ENCODE measurements around the gene CEMIP. TPM values are rescaled to one million over a fixed set of nuclear protein-coding genes. Genes with fewer than 3 reads are reported as not detected.

Gene CEMIP
- total and polyA plus RNA-seq, 2 experiments from 2014 or later, result 0.27 to 2.1 TPM

DNA sequence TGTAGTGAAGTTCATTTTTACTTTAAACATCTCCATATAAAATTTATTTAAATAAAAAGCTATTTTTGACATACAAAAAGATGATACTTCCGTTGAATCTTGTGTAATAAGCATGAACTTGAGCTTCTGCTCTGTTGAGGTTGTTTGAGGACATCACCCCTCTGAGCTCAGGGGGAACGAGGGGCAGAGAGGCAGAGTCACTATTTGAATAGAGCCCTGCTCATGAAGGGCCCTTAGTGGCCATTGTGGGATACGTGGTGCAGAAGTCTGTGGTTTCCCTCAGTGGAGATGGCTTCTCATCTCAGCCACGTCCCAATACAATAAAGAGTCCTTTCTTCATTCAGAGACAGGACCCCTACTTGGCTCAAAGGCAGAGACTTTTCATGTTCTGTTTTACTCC, 10.6 kb downstream of the CEMIP start:
- TF ChIP-seq STAT1 (IDR thresholded peaks at IDR 0.05; ENCODE audit: unreplicated experiment) (no peak), JUNB (IDR thresholded peaks at IDR 0.05; ENCODE audit: unreplicated experiment) (no peak), CREB1 (CRISPR knock-in tag; IDR thresholded peaks at IDR 0.05; ENCODE audit: low read depth) (no peak), NANOG (IDR thresholded peaks at IDR 0.05; ENCODE audit: borderline replicate concordance) (no peak), ZNF114 (CRISPR knock-in tag; IDR thresholded peaks at IDR 0.05) (no peak), ZNF331 (CRISPR knock-in tag; IDR thresholded peaks at IDR 0.05; ENCODE audit: low read depth) (no peak)
- TF ChIP-seq, protein P1, sequence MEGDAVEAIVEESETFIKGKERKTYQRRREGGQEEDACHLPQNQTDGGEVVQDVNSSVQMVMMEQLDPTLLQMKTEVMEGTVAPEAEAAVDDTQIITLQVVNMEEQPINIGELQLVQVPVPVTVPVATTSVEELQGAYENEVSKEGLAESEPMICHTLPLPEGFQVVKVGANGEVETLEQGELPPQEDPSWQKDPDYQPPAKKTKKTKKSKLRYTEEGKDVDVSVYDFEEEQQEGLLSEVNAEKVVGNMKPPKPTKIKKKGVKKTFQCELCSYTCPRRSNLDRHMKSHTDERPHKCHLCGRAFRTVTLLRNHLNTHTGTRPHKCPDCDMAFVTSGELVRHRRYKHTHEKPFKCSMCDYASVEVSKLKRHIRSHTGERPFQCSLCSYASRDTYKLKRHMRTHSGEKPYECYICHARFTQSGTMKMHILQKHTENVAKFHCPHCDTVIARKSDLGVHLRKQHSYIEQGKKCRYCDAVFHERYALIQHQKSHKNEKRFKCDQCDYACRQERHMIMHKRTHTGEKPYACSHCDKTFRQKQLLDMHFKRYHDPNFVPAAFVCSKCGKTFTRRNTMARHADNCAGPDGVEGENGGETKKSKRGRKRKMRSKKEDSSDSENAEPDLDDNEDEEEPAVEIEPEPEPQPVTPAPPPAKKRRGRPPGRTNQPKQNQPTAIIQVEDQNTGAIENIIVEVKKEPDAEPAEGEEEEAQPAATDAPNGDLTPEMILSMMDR (conservative IDR thresholded peaks at IDR 0.05; ENCODE audit: low read depth in 2 of 2), result no peak
- TF ChIP-seq, protein P2, sequence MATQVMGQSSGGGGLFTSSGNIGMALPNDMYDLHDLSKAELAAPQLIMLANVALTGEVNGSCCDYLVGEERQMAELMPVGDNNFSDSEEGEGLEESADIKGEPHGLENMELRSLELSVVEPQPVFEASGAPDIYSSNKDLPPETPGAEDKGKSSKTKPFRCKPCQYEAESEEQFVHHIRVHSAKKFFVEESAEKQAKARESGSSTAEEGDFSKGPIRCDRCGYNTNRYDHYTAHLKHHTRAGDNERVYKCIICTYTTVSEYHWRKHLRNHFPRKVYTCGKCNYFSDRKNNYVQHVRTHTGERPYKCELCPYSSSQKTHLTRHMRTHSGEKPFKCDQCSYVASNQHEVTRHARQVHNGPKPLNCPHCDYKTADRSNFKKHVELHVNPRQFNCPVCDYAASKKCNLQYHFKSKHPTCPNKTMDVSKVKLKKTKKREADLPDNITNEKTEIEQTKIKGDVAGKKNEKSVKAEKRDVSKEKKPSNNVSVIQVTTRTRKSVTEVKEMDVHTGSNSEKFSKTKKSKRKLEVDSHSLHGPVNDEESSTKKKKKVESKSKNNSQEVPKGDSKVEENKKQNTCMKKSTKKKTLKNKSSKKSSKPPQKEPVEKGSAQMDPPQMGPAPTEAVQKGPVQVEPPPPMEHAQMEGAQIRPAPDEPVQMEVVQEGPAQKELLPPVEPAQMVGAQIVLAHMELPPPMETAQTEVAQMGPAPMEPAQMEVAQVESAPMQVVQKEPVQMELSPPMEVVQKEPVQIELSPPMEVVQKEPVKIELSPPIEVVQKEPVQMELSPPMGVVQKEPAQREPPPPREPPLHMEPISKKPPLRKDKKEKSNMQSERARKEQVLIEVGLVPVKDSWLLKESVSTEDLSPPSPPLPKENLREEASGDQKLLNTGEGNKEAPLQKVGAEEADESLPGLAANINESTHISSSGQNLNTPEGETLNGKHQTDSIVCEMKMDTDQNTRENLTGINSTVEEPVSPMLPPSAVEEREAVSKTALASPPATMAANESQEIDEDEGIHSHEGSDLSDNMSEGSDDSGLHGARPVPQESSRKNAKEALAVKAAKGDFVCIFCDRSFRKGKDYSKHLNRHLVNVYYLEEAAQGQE (IDR thresholded peaks at IDR 0.05; ENCODE audit: unreplicated experiment), result no peak
- TF ChIP-seq, protein P3, sequence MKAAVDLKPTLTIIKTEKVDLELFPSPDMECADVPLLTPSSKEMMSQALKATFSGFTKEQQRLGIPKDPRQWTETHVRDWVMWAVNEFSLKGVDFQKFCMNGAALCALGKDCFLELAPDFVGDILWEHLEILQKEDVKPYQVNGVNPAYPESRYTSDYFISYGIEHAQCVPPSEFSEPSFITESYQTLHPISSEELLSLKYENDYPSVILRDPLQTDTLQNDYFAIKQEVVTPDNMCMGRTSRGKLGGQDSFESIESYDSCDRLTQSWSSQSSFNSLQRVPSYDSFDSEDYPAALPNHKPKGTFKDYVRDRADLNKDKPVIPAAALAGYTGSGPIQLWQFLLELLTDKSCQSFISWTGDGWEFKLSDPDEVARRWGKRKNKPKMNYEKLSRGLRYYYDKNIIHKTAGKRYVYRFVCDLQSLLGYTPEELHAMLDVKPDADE (IDR thresholded peaks at IDR 0.05), result no peak
- TF ChIP-seq, protein P4, sequence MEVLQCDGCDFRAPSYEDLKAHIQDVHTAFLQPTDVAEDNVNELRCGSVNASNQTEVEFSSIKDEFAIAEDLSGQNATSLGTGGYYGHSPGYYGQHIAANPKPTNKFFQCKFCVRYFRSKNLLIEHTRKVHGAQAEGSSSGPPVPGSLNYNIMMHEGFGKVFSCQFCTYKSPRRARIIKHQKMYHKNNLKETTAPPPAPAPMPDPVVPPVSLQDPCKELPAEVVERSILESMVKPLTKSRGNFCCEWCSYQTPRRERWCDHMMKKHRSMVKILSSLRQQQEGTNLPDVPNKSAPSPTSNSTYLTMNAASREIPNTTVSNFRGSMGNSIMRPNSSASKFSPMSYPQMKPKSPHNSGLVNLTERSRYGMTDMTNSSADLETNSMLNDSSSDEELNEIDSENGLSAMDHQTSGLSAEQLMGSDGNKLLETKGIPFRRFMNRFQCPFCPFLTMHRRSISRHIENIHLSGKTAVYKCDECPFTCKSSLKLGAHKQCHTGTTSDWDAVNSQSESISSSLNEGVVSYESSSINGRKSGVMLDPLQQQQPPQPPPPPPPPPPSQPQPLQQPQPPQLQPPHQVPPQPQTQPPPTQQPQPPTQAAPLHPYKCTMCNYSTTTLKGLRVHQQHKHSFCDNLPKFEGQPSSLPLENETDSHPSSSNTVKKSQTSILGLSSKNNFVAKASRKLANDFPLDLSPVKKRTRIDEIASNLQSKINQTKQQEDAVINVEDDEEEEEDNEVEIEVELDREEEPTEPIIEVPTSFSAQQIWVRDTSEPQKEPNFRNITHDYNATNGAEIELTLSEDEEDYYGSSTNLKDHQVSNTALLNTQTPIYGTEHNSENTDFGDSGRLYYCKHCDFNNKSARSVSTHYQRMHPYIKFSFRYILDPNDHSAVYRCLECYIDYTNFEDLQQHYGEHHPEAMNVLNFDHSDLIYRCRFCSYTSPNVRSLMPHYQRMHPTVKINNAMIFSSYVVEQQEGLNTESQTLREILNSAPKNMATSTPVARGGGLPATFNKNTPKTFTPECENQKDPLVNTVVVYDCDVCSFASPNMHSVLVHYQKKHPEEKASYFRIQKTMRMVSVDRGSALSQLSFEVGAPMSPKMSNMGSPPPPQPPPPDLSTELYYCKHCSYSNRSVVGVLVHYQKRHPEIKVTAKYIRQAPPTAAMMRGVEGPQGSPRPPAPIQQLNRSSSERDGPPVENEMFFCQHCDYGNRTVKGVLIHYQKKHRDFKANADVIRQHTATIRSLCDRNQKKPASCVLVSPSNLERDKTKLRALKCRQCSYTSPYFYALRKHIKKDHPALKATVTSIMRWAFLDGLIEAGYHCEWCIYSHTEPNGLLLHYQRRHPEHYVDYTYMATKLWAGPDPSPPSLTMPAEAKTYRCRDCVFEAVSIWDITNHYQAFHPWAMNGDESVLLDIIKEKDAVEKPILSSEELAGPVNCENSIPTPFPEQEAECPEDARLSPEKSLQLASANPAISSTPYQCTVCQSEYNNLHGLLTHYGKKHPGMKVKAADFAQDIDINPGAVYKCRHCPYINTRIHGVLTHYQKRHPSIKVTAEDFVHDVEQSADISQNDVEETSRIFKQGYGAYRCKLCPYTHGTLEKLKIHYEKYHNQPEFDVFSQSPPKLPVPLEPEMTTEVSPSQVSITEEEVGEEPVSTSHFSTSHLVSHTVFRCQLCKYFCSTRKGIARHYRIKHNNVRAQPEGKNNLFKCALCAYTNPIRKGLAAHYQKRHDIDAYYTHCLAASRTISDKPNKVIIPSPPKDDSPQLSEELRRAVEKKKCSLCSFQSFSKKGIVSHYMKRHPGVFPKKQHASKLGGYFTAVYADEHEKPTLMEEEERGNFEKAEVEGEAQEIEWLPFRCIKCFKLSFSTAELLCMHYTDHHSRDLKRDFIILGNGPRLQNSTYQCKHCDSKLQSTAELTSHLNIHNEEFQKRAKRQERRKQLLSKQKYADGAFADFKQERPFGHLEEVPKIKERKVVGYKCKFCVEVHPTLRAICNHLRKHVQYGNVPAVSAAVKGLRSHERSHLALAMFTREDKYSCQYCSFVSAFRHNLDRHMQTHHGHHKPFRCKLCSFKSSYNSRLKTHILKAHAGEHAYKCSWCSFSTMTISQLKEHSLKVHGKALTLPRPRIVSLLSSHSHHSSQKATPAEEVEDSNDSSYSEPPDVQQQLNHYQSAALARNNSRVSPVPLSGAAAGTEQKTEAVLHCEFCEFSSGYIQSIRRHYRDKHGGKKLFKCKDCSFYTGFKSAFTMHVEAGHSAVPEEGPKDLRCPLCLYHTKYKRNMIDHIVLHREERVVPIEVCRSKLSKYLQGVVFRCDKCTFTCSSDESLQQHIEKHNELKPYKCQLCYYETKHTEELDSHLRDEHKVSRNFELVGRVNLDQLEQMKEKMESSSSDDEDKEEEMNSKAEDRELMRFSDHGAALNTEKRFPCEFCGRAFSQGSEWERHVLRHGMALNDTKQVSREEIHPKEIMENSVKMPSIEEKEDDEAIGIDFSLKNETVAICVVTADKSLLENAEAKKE (CRISPR knock-in tag; IDR thresholded peaks at IDR 0.05), result no peak
- Histone ChIP-seq H4K20me1 (replicated peaks; ENCODE audit: insufficient read depth) (no peaks in the 10 kb centered on the region), H3K4me2 (no peak overlapping the region), H3K4me1 (ENCODE audit: insufficient read depth) (no peaks in the 10 kb centered on the region), H2AFZ (no peak overlapping the region), H3K27ac (ENCODE audit: low read depth) (no peak overlapping the region), H3K9me2 (ENCODE audit: insufficient read depth) (0 out of 2 replicates have a peak, but pooled peaks cover 4% of the 10 kb centered on the region), H3K27me3 (ENCODE audit: insufficient read depth) (no peaks in the 10 kb centered on the region), H3K79me2 (replicated peaks; ENCODE audit: insufficient read depth) (no peaks in the 10 kb centered on the region), H3K36me3 (ENCODE audit: insufficient read depth) (no peaks in the 10 kb centered on the region), H3F3A (replicated peaks; ENCODE audit: low read depth) (no peaks in the 10 kb centered on the region), H3K4me3 (no peak overlapping the region)
- no peak overlapping the region for H3K27ac Mint-ChIP-seq
- no peak overlapping the region for H3K4me3 Mint-ChIP-seq
- H3K27me3 Mint-ChIP-seq (ENCODE audit: insufficient read depth, low read depth, poor library complexity), result peaks cover 5% of the 10 kb centered on the region
- ATAC-seq (no peak), DNase-seq (ENCODE audit: low spot score) (no peak)
- peaks cover 2% of the 10 kb centered on the region; the same call in 2 of the 3 replicates for H3K4me1 Mint-ChIP-seq
- no peaks in the 10 kb centered on the region for H3K36me3 Mint-ChIP-seq (ENCODE audit: low read depth)
- no peaks in the 10 kb centered on the region for H3K9me3 Mint-ChIP-seq
